WTC11 (cell line): ENCODE results near the gene BLCAP.

Experiments
- ATF3 ChIP-seq: sonication (generic); formaldehyde crosslinking; conservative IDR thresholded peaks from 2 replicates; pipeline ENCODE4 v1.8.1; 2022; ENCODE audit warnings: mild to moderate bottlenecking, missing genetic modification reagents
- E2F4 ChIP-seq: sonication (generic); formaldehyde crosslinking; IDR thresholded peaks from 2 replicates; pipeline ENCODE4 v1.8.1; 2022; ENCODE audit warnings: low read depth, mild to moderate bottlenecking, moderate library complexity, missing genetic modification reagents, borderline replicate concordance
- ESRRA ChIP-seq: sonication (generic); formaldehyde crosslinking; IDR thresholded peaks from 2 replicates; pipeline ENCODE4 v1.8.1; 2022; ENCODE audit warnings: mild to moderate bottlenecking, missing genetic modification reagents, borderline replicate concordance
- GRHL2 ChIP-seq: fragments of 250-450 bp; sonication (Bioruptor Pico); IDR thresholded peaks from 2 replicates; pipeline ENCODE4 v1.8.0; 2022; ENCODE audit warnings: mild to moderate bottlenecking, moderate library complexity; ENCODE audit not compliant: insufficient replicate concordance, severe bottlenecking
- NR3C1 ChIP-seq: sonication (generic); formaldehyde crosslinking; conservative IDR thresholded peaks from 2 replicates; pipeline ENCODE4 v1.8.1; 2023; ENCODE audit warnings: low read depth, mild to moderate bottlenecking, missing genetic modification reagents
- STAT6 ChIP-seq: sonication (generic); formaldehyde crosslinking; conservative IDR thresholded peaks from 2 replicates; pipeline ENCODE4 v1.8.1; 2023; ENCODE audit warnings: mild to moderate bottlenecking, low read depth, missing genetic modification reagents, moderate library complexity
- ZNF416 ChIP-seq: fragments of 250-450 bp; sonication (Bioruptor Pico); IDR thresholded peaks from 2 replicates; pipeline ENCODE4 v1.9.0; 2021; ENCODE audit warnings: mild to moderate bottlenecking, inconsistent platforms
- TF ChIP-seq, protein P1 (sequence below): fragments of 200-600 bp; IDR thresholded peaks from 2 replicates; pipeline ENCODE4 v1.8.0; 2022; ENCODE audit warnings: antibody characterized with exemption

DNA sequence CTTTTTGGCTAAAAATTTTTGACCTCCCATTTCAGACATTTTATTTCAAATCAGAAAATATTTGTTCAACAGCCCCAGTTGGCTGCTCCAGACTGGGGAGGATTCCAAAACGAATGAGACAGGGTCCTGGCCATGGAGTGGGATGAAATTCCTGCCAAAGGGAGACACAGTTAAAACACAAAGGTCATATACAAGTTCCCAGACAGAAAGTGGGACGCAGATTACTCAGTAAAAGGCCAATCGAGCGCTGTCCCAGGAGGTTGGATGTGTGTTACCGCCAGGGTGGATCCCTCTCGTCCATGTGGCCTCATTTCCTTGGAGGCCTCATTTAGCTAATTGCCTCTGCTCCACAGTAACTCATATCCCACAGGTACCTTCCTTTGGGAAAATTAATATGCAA, 48.4 kb downstream of the BLCAP start:
- TF ChIP-seq GRHL2 (CRISPR knock-in tag) (no peak), NR3C1 (CRISPR knock-in tag) (no peak), ATF3 (CRISPR knock-in tag) (no peak), ZNF416 (CRISPR knock-in tag) (no peak), ESRRA (CRISPR knock-in tag) (no peak), STAT6 (no peak), E2F4 (CRISPR knock-in tag) (no peak)
- TF ChIP-seq, protein P1, sequence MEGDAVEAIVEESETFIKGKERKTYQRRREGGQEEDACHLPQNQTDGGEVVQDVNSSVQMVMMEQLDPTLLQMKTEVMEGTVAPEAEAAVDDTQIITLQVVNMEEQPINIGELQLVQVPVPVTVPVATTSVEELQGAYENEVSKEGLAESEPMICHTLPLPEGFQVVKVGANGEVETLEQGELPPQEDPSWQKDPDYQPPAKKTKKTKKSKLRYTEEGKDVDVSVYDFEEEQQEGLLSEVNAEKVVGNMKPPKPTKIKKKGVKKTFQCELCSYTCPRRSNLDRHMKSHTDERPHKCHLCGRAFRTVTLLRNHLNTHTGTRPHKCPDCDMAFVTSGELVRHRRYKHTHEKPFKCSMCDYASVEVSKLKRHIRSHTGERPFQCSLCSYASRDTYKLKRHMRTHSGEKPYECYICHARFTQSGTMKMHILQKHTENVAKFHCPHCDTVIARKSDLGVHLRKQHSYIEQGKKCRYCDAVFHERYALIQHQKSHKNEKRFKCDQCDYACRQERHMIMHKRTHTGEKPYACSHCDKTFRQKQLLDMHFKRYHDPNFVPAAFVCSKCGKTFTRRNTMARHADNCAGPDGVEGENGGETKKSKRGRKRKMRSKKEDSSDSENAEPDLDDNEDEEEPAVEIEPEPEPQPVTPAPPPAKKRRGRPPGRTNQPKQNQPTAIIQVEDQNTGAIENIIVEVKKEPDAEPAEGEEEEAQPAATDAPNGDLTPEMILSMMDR = no peak
